ENCODE measurements around the gene SRSF4. TPM values are rescaled to one million over a fixed set of nuclear protein-coding genes. Genes with fewer than 3 reads are reported as not detected.
"Not testable (repeated sequence)": the region's sequence is repeated elsewhere in the genome, so short reads cannot be mapped to it uniquely, and the experiment has no call there.

The SRSF4 gene
- total and polyA plus RNA-seq, 2 donors (not counting 3 experiments of a cell fraction or from before 2014, with no cell fraction given) = 45.6 to 108 TPM

- H3K79me2 ChIP-seq (ENCODE audit: control insufficient read depth, insufficient read depth, low read length) = peaks cover 12% of the 10 kb centered on the region
Measured at GRCh38 chr1:29152046-29152805, 29.5 kb downstream of the SRSF4 start.

GRCh38 chr1:29150346-29150745 is 31.4 kb downstream of the SRSF4 start:
- CTCF ChIA-PET = interaction anchor here (1.4 to 1.6 kb wide), 2 partner anchors 11 to 52 kb away, joined by 3 read pairs; no protein-coding TSS in a partner anchor
- DNase-seq (ENCODE audit: low read depth, low spot score); intact Hi-C loops (cut with micrococcal nuclease); H2AFZ ChIP-seq (ENCODE audit: low read depth, low read length); H3K4me1 ChIP-seq (ENCODE audit: control insufficient read depth, extremely low read depth, insufficient read depth, low read length); H3K79me2 ChIP-seq (ENCODE audit: control insufficient read depth, insufficient read depth, low read length); FAIRE-seq; POLR2A ChIA-PET; H3K9me1 ChIP-seq (replicated peaks; ENCODE audit: control insufficient read depth, extremely low read depth, insufficient read depth, low read length); H3K4me3 ChIP-seq (replicated peaks in 1 of 3; ENCODE audit: insufficient read depth in 1 of 3, low read depth in 1 of 3, low read length in 3 of 3); H3K27me3 ChIP-seq (ENCODE audit: control insufficient read depth in 2 of 2, insufficient read depth in 2 of 2, low read length in 2 of 2); H3K4me2 ChIP-seq (ENCODE audit: insufficient read depth, low read length); H3K9me3 ChIP-seq (replicated peaks; ENCODE audit: control insufficient read depth, insufficient read depth, low read length); dilution Hi-C loops (cut with MboI; ENCODE audit: extremely low pct_ligation_motif_present, low sequenced_read_pairs); H3K27ac ChIP-seq (ENCODE audit: insufficient read depth, low read depth, low read length); H4K20me1 ChIP-seq (replicated peaks; ENCODE audit: control insufficient read depth, extremely low read depth, insufficient read depth, low read length); BruUV-seq (replicated peaks); H3K9ac ChIP-seq (replicated peaks; ENCODE audit: extremely low read depth, insufficient read depth, low read length): not testable (repeated sequence)
- peaks cover 31 to 39% of the 10 kb centered on the region in 2 experiments for H3K36me3 ChIP-seq (ENCODE audit: control insufficient read depth in 2 of 2, extremely low read depth in 1 of 2, insufficient read depth in 2 of 2, low read length in 2 of 2)

More at GRCh38 chr1:29152046-29152805, 29.5 kb downstream of the SRSF4 start:
- no peaks in the 10 kb centered on the region for H4K20me1 ChIP-seq (replicated peaks; ENCODE audit: control insufficient read depth, extremely low read depth, insufficient read depth, low read length)
- ChIA-PET CTCF (interaction anchor here (1.0 to 1.7 kb wide), 3 partner anchors 13 to 28 kb away, joined by 3 read pairs; no protein-coding TSS in a partner anchor), POLR2A (no interaction called here)
- FAIRE-seq (no peak), DNase-seq (ENCODE audit: low read depth, low spot score) (no peak)
- dilution Hi-C loops (cut with MboI; ENCODE audit: extremely low pct_ligation_motif_present, low sequenced_read_pairs) (no loop called here), intact Hi-C loops (cut with micrococcal nuclease) (no loop called here)
- H3K27ac ChIP-seq (ENCODE audit: insufficient read depth, low read depth, low read length) = no peak overlapping the region
- H3K27me3 ChIP-seq (ENCODE audit: control insufficient read depth in 2 of 2, insufficient read depth in 2 of 2, low read length in 2 of 2) = no peaks in the 10 kb centered on the region
- no peak overlapping the region for H3K9ac ChIP-seq (replicated peaks; ENCODE audit: extremely low read depth, insufficient read depth, low read length)
- H3K4me2 ChIP-seq (ENCODE audit: insufficient read depth, low read length) = no peak overlapping the region
- H3K9me1 ChIP-seq (replicated peaks; ENCODE audit: control insufficient read depth, extremely low read depth, insufficient read depth, low read length) = no peaks in the 10 kb centered on the region
- no peaks in the 10 kb centered on the region for H3K9me3 ChIP-seq (replicated peaks; ENCODE audit: control insufficient read depth, insufficient read depth, low read length)
- no TSS peak for BruUV-seq (replicated peaks)
- no peaks in the 10 kb centered on the region for H3K4me1 ChIP-seq (ENCODE audit: control insufficient read depth, extremely low read depth, insufficient read depth, low read length)
- H3K36me3 ChIP-seq (ENCODE audit: control insufficient read depth in 2 of 2, extremely low read depth in 1 of 2, insufficient read depth in 2 of 2, low read length in 2 of 2) = peaks cover 29 to 42% of the 10 kb centered on the region in 2 experiments
- no peak overlapping the region for H3K4me3 ChIP-seq (replicated peaks in 1 of 3; ENCODE audit: insufficient read depth in 1 of 3, low read depth in 1 of 3, low read length in 3 of 3)
- H2AFZ ChIP-seq (ENCODE audit: low read depth, low read length) = no peak overlapping the region
- no peak for TF ChIP-seq GATA2 (IDR thresholded peaks at IDR 0.05; ENCODE audit: insufficient read depth, insufficient read length, low read depth, low read length)
- no peak for TF ChIP-seq MAX (IDR thresholded peaks at IDR 0.05; ENCODE audit: insufficient read depth, insufficient read length)
- no peak for TF ChIP-seq CTCF (IDR thresholded peaks at IDR 0.05; ENCODE audit: extremely low read depth in 1 of 2, insufficient read depth in 1 of 2, low read depth in 1 of 2, low read length in 2 of 2)
- no peak for TF ChIP-seq JUN (IDR thresholded peaks at IDR 0.05; ENCODE audit: borderline replicate concordance, insufficient read depth, insufficient read length, low read depth)
- TF ChIP-seq EZH2 (IDR thresholded peaks at IDR 0.05; ENCODE audit: borderline replicate concordance, low read depth, low read length, severe bottlenecking) = no peak
- no peak for TF ChIP-seq POLR2AphosphoS5 (IDR thresholded peaks at IDR 0.05; ENCODE audit: insufficient read depth, low read depth, low read length)
- no peak for TF ChIP-seq POLR2A (IDR thresholded peaks at IDR 0.05; ENCODE audit: low read depth, low read length)
- TF ChIP-seq MYC (IDR thresholded peaks at IDR 0.05; ENCODE audit: low read depth, low read length) = no peak
- no peak for TF ChIP-seq FOS (IDR thresholded peaks at IDR 0.05; ENCODE audit: borderline replicate concordance, insufficient read depth, low read length)
